A204.1 (cell line): ENCODE data around the gene CNPY1.

ENCODE experiments used
- FAIRE-seq: peaks from 2 replicates; lab custom pipeline; 2012; peaks lifted over from hg19 to GRCh38; lab: Jason Lieb, UNC

CNPY1 gene

DNA sequence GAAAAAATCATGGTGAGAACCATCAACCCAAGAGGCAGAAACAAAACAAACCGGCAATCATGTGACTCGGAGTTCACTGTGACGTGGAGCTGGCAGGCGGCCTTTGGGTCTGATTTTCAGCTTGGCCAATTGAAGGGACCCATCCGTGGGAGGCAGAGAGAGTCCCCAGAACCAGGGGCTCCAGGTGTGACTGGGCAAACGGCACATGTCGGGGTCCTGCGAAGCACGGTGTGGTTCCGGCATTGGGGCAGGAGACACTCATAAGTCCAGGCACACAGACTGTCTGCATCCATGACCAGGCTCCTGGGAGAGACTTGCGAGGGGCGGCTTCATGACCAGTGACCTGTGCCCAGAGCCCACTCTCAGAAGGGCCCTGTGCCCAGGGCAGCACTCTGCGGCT, 12.6 kb upstream of the CNPY1 start:
- no peak for FAIRE-seq

DNA sequence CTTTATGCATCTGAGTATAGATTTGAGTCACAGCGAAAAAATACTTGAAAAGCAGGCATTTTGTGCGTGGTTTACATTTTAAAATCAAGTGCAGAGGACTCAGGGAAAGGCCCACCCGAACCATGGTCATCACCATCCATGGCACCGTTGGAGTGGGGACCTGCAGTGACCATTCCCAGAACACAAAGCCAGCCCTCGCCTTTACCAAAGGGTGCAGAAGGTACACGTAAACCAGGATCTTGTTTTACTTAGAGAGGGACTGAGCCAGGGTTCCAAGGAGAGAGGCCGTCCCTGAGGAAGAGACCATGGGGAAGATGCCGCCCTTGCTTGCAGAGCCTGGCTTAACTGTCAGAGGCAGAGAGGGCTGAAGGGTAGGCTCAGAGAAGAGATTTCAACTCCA, 12.0 kb upstream of the CNPY1 start:
- FAIRE-seq: no peak

GRCh38 chr7:155557778-155558177, 11.4 kb upstream of the CNPY1 start:
- no peak for FAIRE-seq

DNA sequence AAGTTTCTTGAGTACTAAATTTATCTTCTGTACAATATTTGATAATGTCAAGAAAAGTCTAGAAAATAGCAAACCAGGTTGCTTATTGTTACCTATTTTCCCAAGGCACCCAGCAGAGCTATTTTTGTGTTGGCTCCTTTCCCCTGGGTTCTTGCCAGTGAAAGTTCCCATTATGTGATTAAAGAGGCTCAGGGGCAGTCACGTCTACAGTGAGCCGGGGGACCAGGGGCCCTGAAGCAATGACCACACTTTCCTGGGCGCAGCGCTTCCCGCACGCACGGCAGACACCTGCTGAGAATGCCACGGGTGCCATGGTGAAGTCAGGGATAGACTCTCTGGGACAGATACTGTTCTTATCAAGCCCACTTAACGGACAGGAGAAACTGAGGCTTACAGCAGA, 10.4 kb upstream of the CNPY1 start:
- FAIRE-seq: no peak

DNA sequence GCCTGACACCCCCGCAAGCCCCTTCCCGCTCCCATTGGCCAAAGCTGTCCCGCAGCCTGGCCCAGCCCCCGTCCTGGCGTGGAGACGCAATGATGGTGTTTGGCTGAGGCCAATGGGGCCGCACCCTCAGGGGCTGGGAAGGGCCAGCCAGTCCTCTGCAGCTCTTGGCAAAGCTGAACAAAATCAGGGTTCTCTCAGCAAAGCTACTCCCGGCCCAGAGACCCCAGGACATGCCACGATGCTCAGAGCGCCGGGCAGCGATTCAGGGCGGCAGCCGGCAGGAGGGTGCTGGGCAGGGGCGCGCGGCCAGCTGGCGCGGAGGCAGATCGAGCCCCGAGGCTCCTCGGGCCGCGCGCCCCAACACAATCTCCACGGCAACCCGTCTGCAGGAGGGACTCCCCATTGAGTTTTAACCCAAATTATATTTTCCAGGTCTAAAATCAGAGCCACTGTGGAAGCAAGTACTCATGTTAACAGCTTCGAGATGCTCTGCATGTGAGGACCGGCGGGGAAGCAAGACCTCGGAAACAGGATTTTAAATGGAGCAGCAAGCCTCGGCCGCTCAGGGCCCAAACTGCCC, 8.8 kb upstream of the CNPY1 start:
- FAIRE-seq: no peak

GRCh38 chr7:155553871-155554270, 7.5 kb upstream of the CNPY1 start:
- no peak for FAIRE-seq

GRCh38 chr7:155551785-155552611, 5.6 kb upstream of the CNPY1 start:
- FAIRE-seq: no peak

- FAIRE-seq: no peak
Measured at GRCh38 chr7:155550916-155551315, 4.6 kb upstream of the CNPY1 start.

- FAIRE-seq: no peak
Measured at GRCh38 chr7:155549226-155549625, 2.9 kb upstream of the CNPY1 start.

GRCh38 chr7:155547161-155547791, 917 bp upstream of the CNPY1 start:
- no peak for FAIRE-seq

DNA sequence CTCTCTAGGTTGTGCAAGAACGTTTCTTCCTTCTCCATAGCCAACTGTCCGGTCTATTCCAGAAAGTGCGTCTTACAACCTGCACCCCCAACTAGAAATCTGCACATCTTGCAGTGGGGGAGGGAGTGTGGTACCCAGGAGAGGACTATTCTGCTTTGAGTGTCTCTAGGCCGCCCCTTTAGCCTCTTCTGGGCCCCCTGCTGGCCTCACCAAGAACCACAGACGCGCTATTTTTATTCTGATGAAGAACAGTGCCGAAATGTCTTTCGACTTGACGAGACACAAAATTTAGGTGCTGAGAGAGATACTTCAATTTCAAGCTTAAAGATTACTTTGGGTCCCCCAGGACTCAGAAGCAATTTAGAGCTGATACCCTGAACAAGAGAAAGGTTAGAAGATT, 1.0 kb downstream of the CNPY1 start:
- FAIRE-seq: no peak

DNA sequence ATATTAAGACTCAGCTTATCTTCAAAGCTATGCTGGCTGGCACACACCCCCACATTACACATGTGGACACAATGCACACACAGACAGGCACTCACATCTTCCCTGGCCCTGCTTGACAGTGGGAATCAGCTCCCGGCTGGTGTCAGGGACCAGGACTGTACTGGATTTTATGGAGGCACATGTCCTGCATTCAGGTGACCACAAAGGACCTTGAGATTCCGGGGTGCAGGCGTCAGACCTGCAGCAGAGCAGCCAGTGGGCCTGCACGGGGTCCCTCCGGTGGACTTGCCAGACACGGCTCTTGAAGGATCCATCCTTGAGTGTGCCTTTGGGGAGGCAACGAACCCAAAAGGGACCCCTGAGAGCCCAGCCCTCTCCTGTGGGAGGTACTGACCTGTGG, 1.9 kb downstream of the CNPY1 start:
- FAIRE-seq: no peak

DNA sequence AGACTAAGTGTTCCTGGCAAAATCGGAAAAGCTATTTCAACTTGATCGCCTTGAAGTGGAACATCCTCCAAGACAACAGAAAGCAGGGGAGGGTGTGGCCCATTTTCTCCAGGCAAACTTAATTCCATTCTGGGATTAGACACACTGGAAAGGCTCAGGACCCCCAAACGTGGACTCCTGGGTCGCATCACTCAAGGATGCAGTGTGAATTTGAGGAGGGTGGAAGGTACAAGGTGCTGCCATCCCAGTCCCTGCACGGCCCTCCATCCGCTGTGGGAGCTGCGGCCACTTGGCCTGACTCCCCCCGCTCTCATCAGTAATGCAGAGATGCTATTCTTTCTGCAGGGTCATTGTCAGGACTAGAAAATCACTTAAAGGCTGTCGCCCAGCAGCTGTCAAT, 2.4 kb downstream of the CNPY1 start:
- no peak for FAIRE-seq

DNA sequence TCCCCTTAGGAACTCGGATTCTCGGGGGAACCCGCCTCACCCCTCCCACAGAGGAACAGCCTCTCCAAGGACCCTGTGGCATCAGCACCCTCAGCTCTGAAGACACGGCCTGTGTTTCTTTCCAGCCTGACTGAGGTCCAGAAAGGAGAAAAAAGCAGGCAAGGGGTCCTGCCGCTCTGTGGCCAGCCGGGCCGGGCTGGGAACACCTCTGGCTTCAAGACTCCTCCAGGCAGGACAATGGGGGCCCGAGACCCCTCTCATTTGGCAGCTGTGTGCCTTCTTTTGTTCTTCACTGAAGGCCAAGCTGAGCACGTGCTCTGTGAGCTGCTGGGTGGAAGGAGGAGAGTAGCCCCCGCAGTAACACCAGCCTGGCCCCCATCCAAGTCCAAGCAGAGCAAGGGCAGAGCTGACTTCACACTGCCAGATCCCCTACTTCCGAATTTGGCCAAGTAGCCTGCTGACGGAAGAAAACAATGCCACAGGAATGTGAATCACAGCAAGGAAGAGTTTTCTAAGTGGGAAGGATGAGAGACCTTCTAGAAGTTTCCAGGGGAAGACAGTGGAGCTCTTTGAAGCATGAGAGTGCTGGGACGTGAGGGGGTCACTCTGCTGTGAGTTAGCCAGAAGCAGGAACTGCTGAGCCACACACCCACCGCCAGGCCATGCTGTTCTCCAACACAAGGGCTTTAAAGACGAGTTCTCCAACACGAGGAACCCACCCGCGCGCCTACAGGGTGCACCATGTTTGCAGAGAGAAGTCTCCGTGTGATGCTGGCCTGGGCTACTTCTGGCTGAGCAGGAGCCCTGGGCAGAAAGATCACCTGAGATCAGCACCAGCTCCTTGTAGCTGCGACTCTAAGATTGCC, 3.1 kb downstream of the CNPY1 start:
- FAIRE-seq: no peak

DNA sequence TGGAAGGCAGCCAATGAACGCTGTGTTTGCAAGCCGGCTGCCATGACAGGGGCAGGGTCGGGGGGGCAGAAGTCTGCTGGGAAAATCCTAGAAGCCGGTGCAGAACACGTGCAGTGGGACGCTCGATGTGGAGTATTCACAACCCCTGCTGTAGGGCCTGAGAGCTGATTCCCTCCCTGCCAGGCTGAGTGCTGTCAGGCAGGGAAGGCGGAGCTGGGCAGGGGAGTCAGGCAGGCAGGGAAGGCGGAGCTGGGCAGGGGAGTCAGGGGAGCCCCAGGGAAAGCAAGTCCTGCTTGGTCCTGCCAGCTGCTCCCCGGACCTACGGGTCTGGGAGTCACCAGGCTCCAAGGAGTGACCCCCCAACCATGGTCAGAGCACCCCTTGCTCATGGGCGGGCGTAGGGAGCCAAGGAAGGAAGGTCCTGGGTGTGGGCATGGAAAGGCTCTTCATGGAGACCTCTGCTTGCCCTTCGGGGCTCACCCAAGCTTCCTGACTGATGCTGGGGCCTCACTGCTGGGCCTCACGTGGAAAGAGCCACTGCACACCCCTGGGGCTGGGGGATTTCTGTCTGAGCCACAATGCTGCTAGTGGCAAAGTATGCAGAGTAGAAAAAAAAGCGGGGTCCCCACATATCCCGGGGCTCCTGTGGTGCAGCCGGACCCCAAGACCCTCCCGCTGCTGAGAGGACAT, 4.2 kb downstream of the CNPY1 start:
- no peak for FAIRE-seq

GRCh38 chr7:155540553-155540952, 5.8 kb downstream of the CNPY1 start:
- FAIRE-seq: no peak

DNA sequence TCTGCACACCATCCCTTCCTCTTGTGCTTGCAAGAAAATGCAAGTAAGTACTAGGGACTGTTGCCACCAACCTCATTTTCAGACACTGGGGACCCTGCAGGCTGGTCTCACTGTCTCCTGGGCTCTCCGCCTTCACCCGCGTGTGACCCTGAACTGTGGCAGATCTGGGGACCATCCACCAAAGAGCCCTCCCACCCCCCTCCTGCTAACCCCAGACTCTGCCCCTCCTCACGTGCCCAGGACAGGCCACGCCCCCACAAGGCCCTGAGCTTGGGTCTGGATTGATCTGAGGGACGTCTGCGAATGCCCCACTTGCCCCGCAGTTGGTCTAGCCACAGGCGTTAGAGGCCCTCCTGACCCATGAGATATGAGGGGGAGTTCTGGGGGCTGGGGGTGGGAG, 8.1 kb downstream of the CNPY1 start:
- FAIRE-seq: no peak

DNA sequence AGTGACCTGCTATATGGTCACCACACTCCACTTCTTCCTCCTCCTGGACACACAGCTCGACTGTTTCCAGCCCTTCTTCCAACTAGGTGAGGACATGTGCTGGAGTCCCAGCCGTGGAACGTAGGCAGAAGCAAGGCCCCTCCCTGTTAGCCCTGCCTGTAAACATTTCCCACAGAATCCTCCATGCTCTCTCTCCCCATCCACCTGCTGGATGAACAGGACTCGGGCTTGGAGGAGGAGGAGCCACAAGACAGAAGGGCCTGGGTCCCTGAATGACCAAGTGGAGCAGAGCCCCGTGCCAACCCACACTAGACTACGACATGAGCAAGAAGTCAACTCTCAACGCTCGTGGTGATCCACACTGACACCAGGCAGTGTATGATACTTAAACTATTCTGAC, 9.9 kb downstream of the CNPY1 start:
- no peak for FAIRE-seq

DNA sequence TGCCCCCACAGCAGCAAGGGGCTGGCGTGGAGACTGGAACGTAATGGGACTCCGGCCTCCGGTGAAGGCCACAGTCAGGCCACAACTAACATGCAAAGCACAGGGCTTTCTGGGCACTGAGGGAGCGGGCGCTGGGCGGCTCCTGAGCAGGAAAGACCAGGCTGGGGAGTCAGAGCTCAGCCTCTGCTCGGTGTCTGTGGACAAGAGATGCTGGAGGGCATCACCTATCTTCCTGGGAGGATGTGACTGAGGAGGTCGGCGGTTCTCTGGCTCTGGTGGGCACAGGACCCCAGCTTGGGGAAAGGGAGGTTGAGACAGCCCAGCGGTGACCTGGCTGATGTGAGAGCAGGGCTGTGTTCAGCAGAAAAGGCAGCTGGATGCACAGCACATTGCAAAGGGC, 11.7 kb downstream of the CNPY1 start:
- FAIRE-seq: no peak

DNA sequence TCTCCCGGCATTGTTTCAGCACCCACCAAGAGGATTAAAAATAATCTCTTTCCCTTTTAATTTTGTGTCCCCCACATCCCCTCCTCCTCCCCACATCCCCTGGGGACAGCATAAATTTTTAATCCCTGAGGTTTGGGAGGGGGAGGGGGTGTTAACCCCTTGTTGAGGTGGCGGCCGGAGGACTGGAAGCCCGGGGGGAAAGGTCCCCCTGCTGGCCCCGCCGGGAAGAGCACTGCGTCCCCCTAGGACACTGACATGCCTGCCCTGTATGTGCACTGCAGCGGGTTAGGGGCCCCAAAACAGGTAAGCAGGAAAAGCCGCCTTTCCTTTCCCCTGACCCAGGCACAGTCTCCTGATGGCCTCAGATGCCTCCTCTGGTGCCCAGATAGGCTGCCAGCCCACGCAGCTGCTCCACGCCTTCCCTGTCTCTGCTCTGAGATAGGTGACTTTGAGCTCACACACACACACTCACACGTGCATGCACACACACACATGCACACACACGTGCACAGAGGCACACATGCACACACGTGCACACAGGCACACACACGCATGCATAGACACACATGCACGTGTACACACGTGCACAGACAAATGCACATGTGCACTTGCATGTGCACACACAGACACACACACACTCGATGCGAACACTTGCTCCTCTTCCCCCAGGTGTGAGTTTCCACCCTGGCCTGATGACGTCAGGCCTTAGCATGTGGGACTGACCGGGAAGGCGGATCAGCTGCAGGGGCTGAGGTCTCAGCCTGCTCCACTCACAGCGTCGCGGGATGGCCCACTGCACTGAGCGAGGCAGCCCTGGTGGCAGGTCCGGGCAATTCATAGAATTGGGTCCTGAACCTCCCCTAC, 12.3 kb downstream of the CNPY1 start:
- FAIRE-seq: no peak
